ENCODE measurements around the gene NFKB1. TPM values are rescaled to one million over a fixed set of nuclear protein-coding genes. Genes with fewer than 3 reads are reported as not detected.
"Not testable (repeated sequence)": the region's sequence is repeated elsewhere in the genome, so short reads cannot be mapped to it uniquely, and the experiment has no call there.

The NFKB1 gene
- total and polyA plus RNA-seq, 3 experiments from 2014 or later = 45.5 to 189 (median 185) TPM

DNA sequence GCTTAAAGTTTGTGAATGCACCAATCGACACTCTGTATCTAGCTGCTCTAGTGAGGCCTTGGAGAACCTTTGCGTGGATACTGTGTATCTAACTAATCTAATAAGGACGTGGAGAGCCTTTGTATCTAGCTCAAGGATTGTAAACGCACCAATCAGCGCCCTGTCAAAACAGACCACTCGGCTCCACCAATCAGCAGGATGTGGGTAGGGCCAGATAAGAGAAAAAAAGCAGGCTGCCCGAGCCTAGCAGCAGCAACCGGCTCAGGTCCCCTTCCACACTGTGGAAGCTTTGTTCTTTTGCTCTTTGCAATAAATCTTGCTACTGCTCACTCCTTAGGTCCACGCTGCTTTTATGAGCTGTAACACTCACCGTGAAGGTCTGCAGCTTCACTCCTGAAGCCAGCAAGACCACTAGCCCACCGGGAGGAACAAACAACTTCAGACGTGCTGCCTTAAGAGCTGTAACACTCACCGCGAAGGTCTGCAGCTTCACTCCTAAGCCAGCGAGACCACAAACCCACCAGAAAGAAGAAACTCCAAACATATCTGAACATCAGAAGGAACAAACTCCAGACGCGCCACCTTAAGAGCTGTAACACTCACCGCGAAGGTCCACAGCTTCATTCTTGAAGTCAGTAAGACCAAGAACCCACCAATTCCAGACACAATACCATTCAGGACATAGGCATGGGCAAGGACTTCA is 17.0 kb upstream of the NFKB1 start:
- Mint-ChIP-seq H3K27me3 (peaks cover 0 to 10% of the 10 kb centered on the region in 2 donors), H3K36me3 (peaks cover 0 to 29% (median 0%) of the 10 kb centered on the region in 3 donors), H3K27ac (peak overlapping the region in 5 of 8 donors; percentile 25 to 70 (median 44)), H3K4me3 (peak overlapping the region; percentile 37 to 72 (median 53)), H3K4me1 (peaks cover 8 to 13% (median 10%) of the 10 kb centered on the region in 3 donors)
- H3K4me1 ChIP-seq (ENCODE audit: insufficient read depth, low read length); H3K9me3 ChIP-seq (ENCODE audit: low read length); H3K4me3 ChIP-seq (ENCODE audit: low read length); H3K36me3 ChIP-seq (ENCODE audit: insufficient read depth, low read length); H3K27me3 ChIP-seq (ENCODE audit: insufficient read depth, low read length, poor library complexity, severe bottlenecking); POLR2A ChIA-PET; H3K9me3 Mint-ChIP-seq; H3K27ac ChIP-seq (ENCODE audit: low read depth, low read length): not testable (repeated sequence)
- CTCF ChIA-PET = interaction anchor here (1.1 kb wide), 1 partner anchor 11 kb away, joined by 3 read pairs; no protein-coding TSS in a partner anchor
- DNase-seq = peak in 1 of 5 donors; percentile 36

DNA sequence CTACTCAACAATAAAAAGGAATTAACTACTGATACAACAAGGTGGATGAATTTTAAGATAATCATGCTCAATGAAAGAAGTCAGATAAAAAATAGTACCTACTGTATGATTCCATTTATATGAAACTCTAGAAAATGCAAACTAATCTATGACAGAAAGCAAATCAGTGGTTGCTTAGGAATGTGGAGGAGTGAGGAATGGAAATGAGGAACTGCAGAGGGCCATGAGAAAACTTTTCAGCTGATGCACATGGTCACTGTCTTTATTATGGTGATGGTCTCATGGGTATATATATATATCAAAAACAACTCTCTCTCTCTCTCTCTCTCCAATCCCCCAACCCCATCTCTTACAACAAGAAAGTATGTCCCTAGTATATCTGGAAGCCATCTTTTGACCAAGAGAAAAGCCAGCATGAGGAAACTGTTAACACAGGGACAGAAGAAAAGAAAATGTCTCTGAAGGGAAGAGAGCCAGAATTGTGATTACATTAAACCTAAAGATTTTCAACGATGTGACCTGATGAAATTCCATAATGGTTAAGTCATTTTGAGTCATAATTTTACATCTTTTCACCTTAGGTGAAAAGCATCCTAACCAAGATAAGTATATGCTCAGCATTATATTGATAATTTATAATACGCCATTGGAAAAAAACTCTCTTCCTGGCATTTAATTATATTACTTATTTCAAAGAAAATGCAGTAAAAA is 8.5 kb upstream of the NFKB1 start:
- CTCF ChIA-PET = no interaction called here
- Mint-ChIP-seq H3K4me3 (no peak overlapping the region), H3K27ac (peak overlapping the region in 1 of 8 donors; percentile 10), H3K27me3 (no peaks in the 10 kb centered on the region), H3K36me3 (no peaks in the 10 kb centered on the region), H3K4me1 (peaks cover 9 to 18% (median 16%) of the 10 kb centered on the region in 3 donors), H3K9me3 (no peaks in the 10 kb centered on the region)
- peaks cover 6% of the 10 kb centered on the region for H3K4me1 ChIP-seq (ENCODE audit: insufficient read depth, low read length)
- no peak overlapping the region for H3K27ac ChIP-seq (ENCODE audit: low read depth, low read length)
- H3K36me3 ChIP-seq (ENCODE audit: insufficient read depth, low read length) = no peaks in the 10 kb centered on the region
- no peaks in the 10 kb centered on the region for H3K27me3 ChIP-seq (ENCODE audit: insufficient read depth, low read length, poor library complexity, severe bottlenecking)
- no peak for DNase-seq
- no peaks in the 10 kb centered on the region for H3K9me3 ChIP-seq (ENCODE audit: low read length)
- POLR2A ChIA-PET = no interaction called here
- H3K4me3 ChIP-seq (ENCODE audit: low read length) = no peak overlapping the region

DNA sequence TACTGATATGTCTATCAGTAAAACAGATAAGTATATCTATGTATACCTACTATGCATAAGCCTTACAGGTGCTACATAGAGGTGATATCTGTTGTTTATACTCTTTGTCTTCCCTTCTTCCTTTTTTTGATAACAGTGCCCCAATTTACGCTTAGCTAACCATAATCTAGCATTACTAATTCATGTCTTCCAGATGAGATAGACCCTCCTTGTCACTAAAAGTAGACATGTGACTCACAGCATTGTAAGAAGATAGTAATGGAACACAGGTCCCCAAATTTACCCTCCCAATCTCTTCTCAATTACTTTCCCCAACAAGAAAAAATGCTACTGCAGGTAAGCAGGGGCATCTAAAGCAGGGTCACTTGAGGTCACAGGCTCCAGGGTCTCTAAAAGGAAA is 7.9 kb upstream of the NFKB1 start:
- Mint-ChIP-seq H3K27ac (peak overlapping the region in 2 of 8 donors; percentile 51 to 76), H3K4me1 (peaks cover 9 to 18% (median 16%) of the 10 kb centered on the region in 3 donors), H3K4me3 (no peak overlapping the region), H3K36me3 (no peaks in the 10 kb centered on the region), H3K27me3 (no peaks in the 10 kb centered on the region), H3K9me3 (no peaks in the 10 kb centered on the region)
- H3K27ac ChIP-seq (ENCODE audit: low read depth, low read length) = no peak overlapping the region
- no peaks in the 10 kb centered on the region for H3K9me3 ChIP-seq (ENCODE audit: low read length)
- H3K36me3 ChIP-seq (ENCODE audit: insufficient read depth, low read length) = no peaks in the 10 kb centered on the region
- ChIA-PET CTCF (no interaction called here), POLR2A (no interaction called here)
- DNase-seq = no peak
- peaks cover 6% of the 10 kb centered on the region for H3K4me1 ChIP-seq (ENCODE audit: insufficient read depth, low read length)
- no peaks in the 10 kb centered on the region for H3K27me3 ChIP-seq (ENCODE audit: insufficient read depth, low read length, poor library complexity, severe bottlenecking)
- no peak overlapping the region for H3K4me3 ChIP-seq (ENCODE audit: low read length)

DNA sequence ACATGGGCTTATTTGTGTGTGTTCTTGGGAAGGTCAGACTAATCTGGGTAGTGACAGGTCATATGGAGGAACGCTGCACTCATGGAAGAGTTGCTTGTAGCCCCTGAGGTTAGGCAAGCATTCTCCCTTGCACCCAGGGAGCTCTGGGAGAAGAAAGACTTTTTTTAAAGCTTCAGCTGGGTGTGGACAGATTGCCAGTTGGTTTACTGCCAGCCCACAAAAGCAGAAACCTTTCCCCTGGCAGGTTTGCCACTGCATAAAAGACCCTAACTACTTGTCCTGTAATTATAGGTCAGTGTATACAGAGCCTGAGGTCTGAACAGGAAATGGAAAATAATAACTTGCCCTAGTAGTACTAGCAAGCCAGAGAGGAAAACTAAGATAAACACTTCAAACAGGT is 7.4 kb upstream of the NFKB1 start:
- no peaks in the 10 kb centered on the region for H3K27me3 ChIP-seq (ENCODE audit: insufficient read depth, low read length, poor library complexity, severe bottlenecking)
- peaks cover 9 to 18% (median 18%) of the 10 kb centered on the region in 3 donors for H3K4me1 Mint-ChIP-seq
- no peak overlapping the region for H3K4me3 ChIP-seq (ENCODE audit: low read length)
- H3K9me3 ChIP-seq (ENCODE audit: low read length) = no peaks in the 10 kb centered on the region
- ChIA-PET POLR2A (no interaction called here), CTCF (no interaction called here)
- H3K4me3 Mint-ChIP-seq = no peak overlapping the region
- no peaks in the 10 kb centered on the region for H3K9me3 Mint-ChIP-seq
- peak overlapping the region in 2 of 8 donors; percentile 21 to 51 for H3K27ac Mint-ChIP-seq
- H3K36me3 ChIP-seq (ENCODE audit: insufficient read depth, low read length) = no peaks in the 10 kb centered on the region
- no peaks in the 10 kb centered on the region for H3K27me3 Mint-ChIP-seq
- no peak overlapping the region for H3K27ac ChIP-seq (ENCODE audit: low read depth, low read length)
- DNase-seq = no peak
- H3K36me3 Mint-ChIP-seq = no peaks in the 10 kb centered on the region
- peaks cover 6% of the 10 kb centered on the region for H3K4me1 ChIP-seq (ENCODE audit: insufficient read depth, low read length)

DNA sequence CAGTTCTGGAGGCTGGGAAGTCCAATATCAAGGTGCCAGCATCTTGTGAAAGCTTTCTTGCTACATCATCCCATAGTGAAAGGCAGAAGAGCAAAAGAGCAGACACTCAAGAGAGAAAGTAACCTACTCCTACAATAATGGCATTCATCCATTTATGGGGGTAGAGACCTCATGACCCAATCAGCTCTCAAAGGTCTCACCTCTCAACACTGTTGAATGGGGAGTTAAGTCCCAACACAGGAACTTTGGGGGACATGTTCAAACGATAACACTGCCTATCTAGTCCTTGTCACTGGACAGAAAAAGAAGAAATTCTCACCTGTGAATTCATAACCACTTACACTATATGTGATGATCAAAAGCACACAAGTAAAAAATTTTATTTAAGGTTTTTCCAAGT is 6.6 kb upstream of the NFKB1 start:
- Histone ChIP-seq H3K4me1 (ENCODE audit: insufficient read depth, low read length) (peaks cover 6% of the 10 kb centered on the region), H3K36me3 (ENCODE audit: insufficient read depth, low read length) (no peaks in the 10 kb centered on the region), H3K4me3 (ENCODE audit: low read length) (no peak overlapping the region), H3K27ac (ENCODE audit: low read depth, low read length) (no peak overlapping the region), H3K27me3 (ENCODE audit: insufficient read depth, low read length, poor library complexity, severe bottlenecking) (no peaks in the 10 kb centered on the region), H3K9me3 (ENCODE audit: low read length) (no peaks in the 10 kb centered on the region)
- Mint-ChIP-seq H3K9me3 (no peaks in the 10 kb centered on the region), H3K36me3 (no peaks in the 10 kb centered on the region), H3K4me1 (peaks cover 9 to 22% (median 18%) of the 10 kb centered on the region in 3 donors), H3K27ac (peak overlapping the region in 1 of 8 donors; percentile 32), H3K4me3 (no peak overlapping the region), H3K27me3 (no peaks in the 10 kb centered on the region)
- POLR2A ChIA-PET = no interaction called here
- CTCF ChIA-PET = no interaction called here
- no peak for DNase-seq

DNA sequence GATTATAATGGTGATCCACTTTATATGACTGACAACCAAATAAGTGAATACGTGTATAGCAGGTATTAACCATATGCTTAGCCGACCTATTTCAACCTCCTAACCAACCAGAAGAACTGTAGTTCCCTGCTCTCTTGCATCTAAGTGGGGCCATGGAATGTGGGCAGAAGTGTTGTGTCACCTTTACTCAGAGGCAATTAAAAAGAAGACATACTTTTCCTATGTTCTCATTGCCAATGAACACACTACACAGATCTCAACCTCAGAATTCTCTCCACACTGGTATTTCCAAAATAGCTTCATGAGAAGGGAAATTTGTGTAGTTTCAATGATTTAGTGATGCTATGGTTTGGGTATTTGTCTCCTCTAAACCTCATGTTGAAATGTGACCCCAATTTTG is 3.2 kb upstream of the NFKB1 start:
- no peak for DNase-seq
- Histone ChIP-seq H3K4me3 (ENCODE audit: low read length) (no peak overlapping the region), H3K27me3 (ENCODE audit: insufficient read depth, low read length, poor library complexity, severe bottlenecking) (no peaks in the 10 kb centered on the region), H3K27ac (ENCODE audit: low read depth, low read length) (no peak overlapping the region), H3K4me1 (ENCODE audit: insufficient read depth, low read length) (peaks cover 14% of the 10 kb centered on the region), H3K36me3 (ENCODE audit: insufficient read depth, low read length) (no peaks in the 10 kb centered on the region), H3K9me3 (ENCODE audit: low read length) (no peaks in the 10 kb centered on the region)
- Mint-ChIP-seq H3K27ac (peak overlapping the region in 1 of 8 donors; percentile 93), H3K9me3 (peaks cover 0 to 2% (median 0%) of the 10 kb centered on the region in 5 donors), H3K36me3 (peaks cover 0 to 13% (median 0%) of the 10 kb centered on the region in 3 donors), H3K4me1 (peaks cover 18 to 38% (median 31%) of the 10 kb centered on the region in 3 donors), H3K27me3 (peaks cover 0 to 5% of the 10 kb centered on the region in 2 donors), H3K4me3 (peak overlapping the region in 1 of 7 donors; percentile 78)
- ChIA-PET POLR2A (no interaction called here), CTCF (no interaction called here)

DNA sequence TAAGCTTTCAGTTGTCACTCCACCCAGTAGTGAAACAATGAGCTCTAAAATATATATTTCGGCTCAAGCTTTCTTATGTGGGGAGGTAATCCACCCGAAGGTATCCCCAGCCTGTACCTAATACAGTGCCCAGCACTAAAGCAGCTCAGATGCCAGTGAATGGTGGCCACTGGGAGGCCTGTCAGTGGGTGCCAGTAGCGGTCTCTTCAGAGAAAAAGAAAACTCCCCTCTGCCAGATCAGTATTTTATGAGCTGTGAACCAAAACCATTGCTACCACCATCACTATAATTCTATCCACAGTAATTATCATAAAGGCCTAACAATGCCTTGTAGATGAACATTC is 835 bp upstream of the NFKB1 start:
- CTCF ChIA-PET = interaction anchor here (0.6 to 1.5 kb wide), 16 partner anchors 9 to 576 kb away, joined by 3 to 6 read pairs (median 3); partner anchors contain the start of genes SLC39A8 and SLC9B2

DNA sequence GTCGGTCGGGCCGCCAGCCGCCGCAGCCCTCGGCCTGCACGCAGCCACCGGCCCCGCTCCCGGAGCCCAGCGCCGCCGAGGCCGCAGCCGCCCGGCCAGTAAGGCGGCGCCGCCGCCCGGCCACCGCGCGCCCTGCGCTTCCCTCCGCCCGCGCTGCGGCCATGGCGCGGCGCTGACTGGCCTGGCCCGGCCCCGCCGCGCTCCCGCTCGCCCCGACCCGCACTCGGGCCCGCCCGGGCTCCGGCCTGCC is 213 bp downstream of the NFKB1 start:
- H3K4me3 Mint-ChIP-seq = peak overlapping the region; percentile 87 to 99 (median 92)
- H3K4me1 Mint-ChIP-seq = peaks cover 34 to 51% (median 44%) of the 10 kb centered on the region in 3 donors
- DNase-seq = no peak
- Histone ChIP-seq H3K9me3 (ENCODE audit: low read length) (no peaks in the 10 kb centered on the region), H3K36me3 (ENCODE audit: insufficient read depth, low read length) (no peaks in the 10 kb centered on the region), H3K4me1 (ENCODE audit: insufficient read depth, low read length) (peaks cover 28% of the 10 kb centered on the region), H3K27me3 (ENCODE audit: insufficient read depth, low read length, poor library complexity, severe bottlenecking) (no peaks in the 10 kb centered on the region), H3K4me3 (ENCODE audit: low read length) (no peak overlapping the region), H3K27ac (ENCODE audit: low read depth, low read length) (peak overlapping the region; percentile 96)
- H3K27me3 Mint-ChIP-seq = peaks cover 0 to 5% of the 10 kb centered on the region in 2 donors
- peak overlapping the region; percentile 91 to 98 (median 97) for H3K27ac Mint-ChIP-seq
- H3K36me3 Mint-ChIP-seq = peaks cover 0 to 16% (median 0%) of the 10 kb centered on the region in 3 donors
- peaks cover 0 to 2% (median 0%) of the 10 kb centered on the region in 5 donors for H3K9me3 Mint-ChIP-seq
- POLR2A ChIA-PET = interaction anchor here (0.5 to 1.7 kb wide), 7 partner anchors 20 to 327 kb away, joined by 3 to 6 read pairs (median 4); partner anchors contain the start of gene SLC39A8
- CTCF ChIA-PET = interaction anchor here (1.3 to 1.4 kb wide), 3 partner anchors 10 to 575 kb away, joined by 3 to 5 read pairs (median 3); partner anchors contain the start of genes SLC39A8 and SLC9B2

More for the DNA sequence above, 835 bp upstream of the NFKB1 start:
- H3K27ac ChIP-seq (ENCODE audit: low read depth, low read length) = peak overlapping the region; percentile 95
- Mint-ChIP-seq H3K4me3 (peak overlapping the region; percentile 80 to 93 (median 87)), H3K9me3 (peaks cover 0 to 2% (median 0%) of the 10 kb centered on the region in 5 donors), H3K4me1 (peaks cover 30 to 45% (median 36%) of the 10 kb centered on the region in 3 donors), H3K27ac (peak overlapping the region; percentile 94 to 99 (median 97)), H3K36me3 (peaks cover 0 to 16% (median 0%) of the 10 kb centered on the region in 3 donors), H3K27me3 (peaks cover 0 to 5% of the 10 kb centered on the region in 2 donors)
- no peaks in the 10 kb centered on the region for H3K27me3 ChIP-seq (ENCODE audit: insufficient read depth, low read length, poor library complexity, severe bottlenecking)
- H3K36me3 ChIP-seq (ENCODE audit: insufficient read depth, low read length) = no peaks in the 10 kb centered on the region
- POLR2A ChIA-PET = interaction anchor here (0.7 to 1.6 kb wide), 6 partner anchors 22 to 1562 kb away, joined by 3 to 6 read pairs (median 4); partner anchors contain the start of gene MANBA
- DNase-seq = peak in 4 of 5 donors; percentile 19 to 66 (median 34)
- H3K9me3 ChIP-seq (ENCODE audit: low read length) = no peaks in the 10 kb centered on the region
- H3K4me1 ChIP-seq (ENCODE audit: insufficient read depth, low read length) = peaks cover 24% of the 10 kb centered on the region
- peak overlapping the region; percentile 70 for H3K4me3 ChIP-seq (ENCODE audit: low read length)

Data from CD8-positive, alpha-beta memory T cell (primary cell).